Stimulated activated CD8-positive, alpha-beta memory T cell treated with anti-CD3 and anti-CD28 coated beads, Interleukin-7, amount 100 ng/mL, for 24 hours (primary cell): Measurements from ENCODE around the gene ADGRE3.
"Not testable (repeated sequence)": the region's sequence is repeated elsewhere in the genome, so short reads cannot be mapped to it uniquely, and the experiment has no call there.

Experiments
- DNase-seq: peaks from one replicate; pipeline ENCODE4 v3.0.0-alpha.2; 2020; ENCODE audit warnings: low read depth

ADGRE3 gene

GRCh38 chr19:14595558-14595957, 79.1 kb downstream of the ADGRE3 start:
- DNase-seq = no peak

GRCh38 chr19:14589433-14589832, 85.2 kb downstream of the ADGRE3 start:
- DNase-seq = not testable (repeated sequence)

GRCh38 chr19:14585187-14585586, 89.5 kb downstream of the ADGRE3 start:
- DNase-seq = not testable (repeated sequence)

- not testable (repeated sequence) for DNase-seq
Observed at GRCh38 chr19:14584372-14584771, 90.3 kb downstream of the ADGRE3 start.

GRCh38 chr19:14582894-14583340, 91.7 kb downstream of the ADGRE3 start, which contains the start of gene CLEC17A:
CLEC17A (plus strand) TSS chr19:14583084; CDS start chr19:14583161, 77 bp downstream.
- DNase-seq = no peak

- no peak for DNase-seq
Observed at GRCh38 chr19:14580623-14581237, 93.9 kb downstream of the ADGRE3 start.

- no peak for DNase-seq
Observed at GRCh38 chr19:14577885-14578427, 96.7 kb downstream of the ADGRE3 start.

GRCh38 chr19:14577264-14577663, 97.4 kb downstream of the ADGRE3 start:
- DNase-seq = no peak

GRCh38 chr19:14576363-14576762, 98.3 kb downstream of the ADGRE3 start:
- no peak for DNase-seq

- DNase-seq = no peak
Observed at GRCh38 chr19:14575428-14575980, 99.1 kb downstream of the ADGRE3 start.

- DNase-seq = peak; percentile 63
Observed at GRCh38 chr19:14571695-14572490, 102.8 kb downstream of the ADGRE3 start, which contains the start of gene NDUFB7. NDUFB7 (minus strand) TSS chr19:14572066; CDS start chr19:14572000, 66 bp downstream.

- DNase-seq = no peak
Observed at GRCh38 chr19:14570864-14571527, 103.6 kb downstream of the ADGRE3 start.
